ENCODE results near the gene SNX21.
"Not testable (repeated sequence)": the region's sequence is repeated elsewhere in the genome, so short reads cannot be mapped to it uniquely, and the experiment has no call there.

Gene SNX21

GRCh38 chr20:45822857-45823256, 10.7 kb upstream of the SNX21 start:
- no peak overlapping the region for H3K4me3 ChIP-seq (ENCODE audit: low read depth, low read length)
- DNase-seq (ENCODE audit: low read depth, low spot score) = no peak
- no peak for TF ChIP-seq CTCF (IDR thresholded peaks at IDR 0.05; ENCODE audit: low read depth, low read length)
- in situ Hi-C loops (cut with HindIII; ENCODE audit: low sequenced_read_pairs) = no loop called here

- DNase-seq (ENCODE audit: low read depth, low spot score) = peak; percentile 39
- H3K4me3 ChIP-seq (ENCODE audit: low read depth, low read length) = no peak overlapping the region
- in situ Hi-C loops (cut with HindIII; ENCODE audit: low sequenced_read_pairs) = no loop called here
- TF ChIP-seq CTCF (IDR thresholded peaks at IDR 0.05; ENCODE audit: low read depth, low read length) = peak; percentile 64
Measured at GRCh38 chr20:45823949-45824835, 9.4 kb upstream of the SNX21 start.

GRCh38 chr20:45826381-45827019, 7.1 kb upstream of the SNX21 start:
- peak; percentile 65 for DNase-seq (ENCODE audit: low read depth, low spot score)
- no peak for TF ChIP-seq CTCF (IDR thresholded peaks at IDR 0.05; ENCODE audit: low read depth, low read length)
- no peak overlapping the region for H3K4me3 ChIP-seq (ENCODE audit: low read depth, low read length)
- in situ Hi-C loops (cut with HindIII; ENCODE audit: low sequenced_read_pairs) = no loop called here

- in situ Hi-C loops (cut with HindIII; ENCODE audit: low sequenced_read_pairs) = no loop called here
- no peak within 1 kb of the TSS for H3K4me3 ChIP-seq (ENCODE audit: low read depth, low read length)
- TF ChIP-seq CTCF (IDR thresholded peaks at IDR 0.05; ENCODE audit: low read depth, low read length) = no peak
- DNase-seq (ENCODE audit: low read depth, low spot score) = no peak
Measured at GRCh38 chr20:45827030-45827652, 6.5 kb upstream of the SNX21 start, which contains the start of gene TNNC2. TNNC2 (minus strand) TSS chr20:45827312; CDS start chr20:45827248, 64 bp downstream.

DNA sequence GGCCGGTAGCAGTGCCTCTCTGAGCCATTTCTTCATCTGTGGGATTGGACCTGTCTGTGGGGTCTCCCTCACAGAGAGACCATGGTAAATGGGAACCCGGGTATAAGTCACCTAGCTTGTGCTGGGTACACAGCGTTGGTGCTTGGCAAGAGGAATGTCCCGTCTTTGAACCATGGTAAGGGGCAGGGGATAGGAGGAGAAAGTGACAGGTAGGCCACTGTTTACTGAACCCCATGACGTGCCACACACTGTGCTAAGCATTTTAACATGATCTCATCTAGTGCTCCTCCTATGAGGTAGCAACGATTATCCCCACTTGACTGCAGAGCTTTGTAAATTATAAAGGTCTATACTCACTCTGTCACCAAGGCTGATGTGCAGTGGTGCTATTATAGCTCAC, 5.9 kb upstream of the SNX21 start:
- no peak for DNase-seq (ENCODE audit: low read depth, low spot score)
- H3K4me3 ChIP-seq (ENCODE audit: low read depth, low read length) = no peak overlapping the region
- TF ChIP-seq CTCF (IDR thresholded peaks at IDR 0.05; ENCODE audit: low read depth, low read length) = no peak
- in situ Hi-C loops (cut with HindIII; ENCODE audit: low sequenced_read_pairs) = no loop called here

- no peak for DNase-seq (ENCODE audit: low read depth, low spot score)
- in situ Hi-C loops (cut with HindIII; ENCODE audit: low sequenced_read_pairs) = no loop called here
- no peak overlapping the region for H3K4me3 ChIP-seq (ENCODE audit: low read depth, low read length)
- no peak for TF ChIP-seq CTCF (IDR thresholded peaks at IDR 0.05; ENCODE audit: low read depth, low read length)
Measured at GRCh38 chr20:45828589-45828988, 5.0 kb upstream of the SNX21 start.

- H3K4me3 ChIP-seq (ENCODE audit: low read depth, low read length); DNase-seq (ENCODE audit: low read depth, low spot score); in situ Hi-C loops (cut with HindIII; ENCODE audit: low sequenced_read_pairs): not testable (repeated sequence)
Measured at GRCh38 chr20:45829673-45830106, 3.9 kb upstream of the SNX21 start.
